OCI-M2 (cell line): ENCODE data around the gene CNPY3.

Experiments
- DNase-seq: peaks from one replicate; lab custom pipeline; 2025; ENCODE audit not compliant: unreplicated experiment; lab: John Stamatoyannopoulos, UW

Gene CNPY3

GRCh38 chr6:42958125-42958524 is 28.8 kb downstream of the CNPY3 start:
- no peak for DNase-seq

- no peak for DNase-seq
Measured at GRCh38 chr6:42959917-42960242, 30.6 kb downstream of the CNPY3 start.

- DNase-seq: no peak
Measured at GRCh38 chr6:42960243-42961019, 31.2 kb downstream of the CNPY3 start, which contains the start of gene GNMT. GNMT (plus strand) TSS chr6:42960754; CDS start chr6:42960768, 14 bp downstream.

- no peak for DNase-seq
Measured at GRCh38 chr6:42961020-42961470, 31.8 kb downstream of the CNPY3 start.

- no peak for DNase-seq
Measured at GRCh38 chr6:42962096-42962495, 32.8 kb downstream of the CNPY3 start.

GRCh38 chr6:42962502-42963178 is 33.4 kb downstream of the CNPY3 start:
- DNase-seq: no peak

GRCh38 chr6:42963179-42963854 is 34.0 kb downstream of the CNPY3 start:
- DNase-seq: no peak

- DNase-seq: peak; percentile 35
Measured at GRCh38 chr6:42963855-42964605, 34.8 kb downstream of the CNPY3 start.

- no peak for DNase-seq
Measured at GRCh38 chr6:42966571-42966970, 37.3 kb downstream of the CNPY3 start.

GRCh38 chr6:42967228-42967627 is 37.9 kb downstream of the CNPY3 start:
- no peak for DNase-seq

GRCh38 chr6:42968126-42968701 is 38.9 kb downstream of the CNPY3 start:
- DNase-seq: no peak

GRCh38 chr6:42968783-42969182 is 39.5 kb downstream of the CNPY3 start:
- no peak for DNase-seq

GRCh38 chr6:42969431-42969830 is 40.2 kb downstream of the CNPY3 start:
- no peak for DNase-seq

GRCh38 chr6:42969934-42970333 is 40.7 kb downstream of the CNPY3 start:
- no peak for DNase-seq

- DNase-seq: no peak
Measured at GRCh38 chr6:42970871-42971612, 41.8 kb downstream of the CNPY3 start.

- no peak for DNase-seq
Measured at GRCh38 chr6:42971746-42972327, 42.6 kb downstream of the CNPY3 start.

GRCh38 chr6:42973926-42974325 is 44.6 kb downstream of the CNPY3 start:
- no peak for DNase-seq

- DNase-seq: no peak
Measured at GRCh38 chr6:42974919-42975505, 45.7 kb downstream of the CNPY3 start.

- DNase-seq: no peak
Measured at GRCh38 chr6:42978487-42978838, 49.2 kb downstream of the CNPY3 start.
